Left cardiac atrium (tissue), 4 donors: ENCODE measurements around the gene RIMBP2. TPM values are rescaled to one million over a fixed set of nuclear protein-coding genes. Genes with fewer than 3 reads are reported as not detected.

Experiments used
- ATAC-seq, 2 donors: fragments of 200-7000 bp; cut with Tn5 transposase; one replicate each; pipeline ENCODE4 v1.9.1; 2020; ENCODE audit warnings: mild to moderate bottlenecking in 2 of 2, moderate library complexity in 2 of 2
- DNase-seq: peaks from one replicate; pipeline ENCODE4 v3.0.0-alpha.2; 2020
- intact Hi-C, 2 donors: fragments of 100-400 bp; cut with DNase I; formaldehyde crosslinking; loops; one replicate each; pipeline versions ENCODE4 v1.14.1 to v1.15.1; 2022 to 2023
- total RNA-seq, 2 donors: library from RNA; stranded (reverse); fragmentation: NEBNext Ultra II Directional; extraction: Animal tissue kit (Norgen Biotek cat#: 25700); gene quantifications; one replicate each; pipeline ENCODE4 v1.2.1, GENCODE V29; 2021
- donor health status: DM: no; HTN: yes; CAD: no.
- donor health status: DM: no; HTN: yes; CAD: no; lungs with severe emphysema.
- donor health status: DM: yes; HTN: yes; CAD: no.
- donor health status: Dilated cardiomyopathy.

RIMBP2 gene
- total RNA-seq, 2 donors from 2014 or later, result 0.31 to 0.44 TPM

DNA sequence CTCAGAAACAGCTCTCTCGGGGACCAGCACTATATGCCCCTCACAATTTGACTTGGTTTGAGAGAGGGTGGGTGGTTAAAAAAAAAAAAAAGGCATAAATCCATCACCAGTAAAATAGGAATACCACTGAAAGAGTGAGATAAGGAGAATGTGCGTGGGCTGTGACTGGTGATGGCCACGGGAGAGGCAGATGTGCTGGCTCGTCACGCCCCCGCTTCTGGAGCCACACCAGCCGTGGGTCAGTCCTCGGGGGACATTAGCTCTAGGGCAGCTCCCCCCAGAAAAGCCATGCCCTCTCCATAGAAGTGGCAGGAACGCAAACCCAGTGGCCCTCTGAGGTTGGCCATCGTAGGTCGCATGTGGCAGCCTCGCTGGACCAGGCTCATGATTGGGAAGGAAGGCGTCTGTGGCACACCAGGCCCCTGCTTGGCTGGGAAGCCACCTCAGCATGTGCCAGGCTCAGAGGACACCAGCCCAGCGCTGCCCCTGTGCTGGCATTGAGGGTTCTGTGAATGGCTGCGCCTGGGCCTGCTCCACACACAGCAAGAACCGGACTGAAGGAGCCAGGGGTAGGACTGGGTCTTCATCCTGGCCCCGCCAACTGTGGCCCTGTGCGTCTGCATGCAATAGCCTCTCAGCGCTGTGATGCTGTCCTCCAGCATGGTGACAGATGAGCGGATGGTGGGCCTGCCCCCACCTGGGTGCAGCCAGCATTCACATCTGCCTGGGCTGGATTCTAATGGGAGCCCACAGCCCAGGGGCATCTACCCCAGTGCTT is 267.9 kb downstream of the RIMBP2 start:
- DNase-seq (no peak), ATAC-seq (no peak)
- intact Hi-C loops, result no loop called here

DNA sequence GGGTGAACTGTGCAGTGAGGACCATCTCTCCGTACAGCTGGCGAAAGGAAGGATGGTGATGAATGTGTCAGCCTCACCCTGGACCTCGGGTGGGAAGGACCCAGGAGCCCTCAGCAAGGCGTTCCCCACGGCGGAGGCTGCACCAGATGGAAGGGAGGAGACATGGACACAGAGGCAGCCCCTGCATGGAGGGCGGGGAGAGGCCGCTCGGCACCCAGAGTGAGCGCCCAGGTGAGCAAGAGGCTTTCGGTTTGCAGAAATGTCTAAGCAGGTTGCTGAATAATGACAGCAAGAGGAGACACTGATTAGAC is 268.5 kb downstream of the RIMBP2 start:
- intact Hi-C loops, result no loop called here
- no peak for ATAC-seq
- no peak for DNase-seq

DNA sequence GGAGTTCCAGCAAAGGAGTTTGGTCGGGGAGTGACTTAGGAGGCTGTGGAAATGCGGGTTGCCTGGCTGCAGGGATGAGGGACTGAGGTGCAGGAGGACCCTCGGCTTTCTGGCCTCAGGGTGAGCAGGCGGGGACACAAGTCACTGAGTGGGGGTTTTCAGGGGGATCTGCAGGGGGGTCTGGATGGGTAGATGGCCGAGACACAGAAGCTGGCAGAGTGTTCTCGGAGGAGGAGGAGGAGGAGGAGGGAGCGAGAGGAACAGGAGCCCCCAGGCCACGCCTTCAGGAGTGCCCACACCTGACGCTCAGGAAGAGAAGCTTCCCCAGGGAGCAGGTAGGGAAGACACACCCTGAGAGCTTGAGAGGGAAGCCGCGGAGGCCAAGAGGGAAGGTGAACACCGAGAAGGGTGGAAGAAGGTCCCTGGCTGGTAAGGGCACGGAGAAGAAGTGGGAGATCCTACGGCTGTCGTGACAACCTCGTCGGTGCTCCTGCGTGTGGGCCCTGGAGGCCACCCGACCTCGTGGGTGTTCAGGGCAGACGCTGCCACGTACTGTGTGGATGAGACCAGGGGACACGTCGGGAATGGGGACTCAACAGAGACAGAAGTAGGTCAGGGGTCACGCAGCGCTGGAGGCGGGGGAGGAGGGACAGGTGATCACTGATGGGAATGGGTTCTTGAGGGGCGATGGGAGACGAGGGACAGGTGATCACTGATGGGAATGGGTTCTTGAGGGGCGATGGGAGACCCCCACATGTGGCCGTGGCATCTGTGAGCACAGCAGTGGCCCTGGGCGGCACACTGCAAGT is 269.0 kb downstream of the RIMBP2 start:
- intact Hi-C loops, result no loop called here
- DNase-seq, result no peak
- no peak for ATAC-seq

GRCh38 chr12:130444986-130445385 is 271.1 kb downstream of the RIMBP2 start:
- DNase-seq (no peak), ATAC-seq (no peak)
- intact Hi-C loops, result no loop called here

DNA sequence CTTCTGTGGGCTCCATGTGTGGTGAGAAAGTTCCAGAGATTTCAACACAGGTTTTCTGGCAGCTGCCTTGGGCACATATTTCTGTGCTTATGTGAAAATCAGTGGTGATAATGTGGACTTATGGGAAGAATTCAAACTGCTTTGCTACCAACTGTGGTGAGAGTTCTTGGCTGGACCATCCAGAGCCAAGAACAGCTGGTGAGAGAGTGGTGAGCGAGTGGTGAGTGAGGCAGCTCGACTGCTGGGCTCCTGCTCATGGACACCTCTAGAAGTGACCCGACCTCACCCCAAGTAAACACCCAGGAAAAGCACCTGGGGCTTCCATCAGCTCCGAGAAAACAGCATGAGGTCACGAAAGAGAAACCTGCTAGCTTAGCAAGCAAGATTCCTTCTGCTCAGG is 272.0 kb downstream of the RIMBP2 start:
- DNase-seq (no peak), ATAC-seq (no peak)
- intact Hi-C loops, result no loop called here

- ATAC-seq, result no peak
- no peak for DNase-seq
- intact Hi-C loops, result no loop called here
Observed at GRCh38 chr12:130441771-130442760, 274.0 kb downstream of the RIMBP2 start.

- intact Hi-C loops, result no loop called here
- ATAC-seq (no peak), DNase-seq (no peak)
Observed at GRCh38 chr12:130440411-130441080, 275.6 kb downstream of the RIMBP2 start.

DNA sequence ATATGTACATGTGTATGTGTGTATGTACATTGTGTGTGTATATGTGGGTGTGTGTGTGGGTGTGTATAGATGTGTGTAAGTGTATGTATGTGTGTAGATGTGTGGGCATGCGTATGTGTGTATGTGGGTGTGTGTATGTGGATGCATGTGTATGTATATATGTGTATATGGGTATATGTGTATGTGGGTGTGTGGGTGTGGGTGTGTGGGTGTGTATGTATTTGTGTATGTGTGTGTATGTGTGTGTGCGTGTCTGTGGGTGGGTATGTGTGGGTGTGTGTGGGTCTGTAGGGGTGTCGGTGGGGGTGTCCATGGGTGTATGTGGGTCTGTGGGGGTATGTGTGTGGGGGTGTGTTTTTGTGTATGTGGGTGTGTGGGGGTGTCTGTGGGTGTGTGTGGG is 276.8 kb downstream of the RIMBP2 start:
- DNase-seq (no peak), ATAC-seq (no peak)
- intact Hi-C loops, result no loop called here

DNA sequence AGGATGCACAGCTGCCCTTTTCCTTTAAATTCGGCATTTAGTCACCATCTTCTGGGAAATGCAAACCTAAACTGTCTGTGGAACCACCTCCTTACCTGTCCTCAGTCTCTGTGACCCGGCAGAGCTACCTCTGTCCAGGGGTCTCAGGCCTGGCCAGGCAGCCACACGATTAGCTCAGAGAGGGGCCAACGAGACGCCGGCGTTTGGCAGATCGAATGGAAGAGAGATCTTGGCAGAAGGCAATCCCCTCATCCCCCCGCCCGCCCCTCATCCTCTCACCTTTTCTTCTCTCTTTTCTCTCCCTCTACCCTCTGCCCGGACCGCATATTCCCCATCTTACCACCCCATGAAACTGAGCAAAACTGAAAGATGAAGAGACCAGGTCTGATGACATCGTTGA is 277.4 kb downstream of the RIMBP2 start:
- intact Hi-C loops, result no loop called here
- DNase-seq, result no peak
- ATAC-seq, result no peak

GRCh38 chr12:130438243-130438620 is 277.9 kb downstream of the RIMBP2 start:
- intact Hi-C loops, result no loop called here
- DNase-seq (no peak), ATAC-seq (no peak)

- intact Hi-C loops, result no loop called here
- no peak for ATAC-seq
- DNase-seq, result no peak
Observed at GRCh38 chr12:130437555-130438242, 278.4 kb downstream of the RIMBP2 start.

- no peak for ATAC-seq
- intact Hi-C loops, result no loop called here
- DNase-seq, result no peak
Observed at GRCh38 chr12:130436741-130437501, 279.2 kb downstream of the RIMBP2 start.

GRCh38 chr12:130435826-130436225 is 280.3 kb downstream of the RIMBP2 start:
- ATAC-seq, result no peak
- DNase-seq, result no peak
- intact Hi-C loops, result no loop called here

GRCh38 chr12:130435331-130435730 is 280.8 kb downstream of the RIMBP2 start:
- no peak for DNase-seq
- intact Hi-C loops, result no loop called here
- no peak for ATAC-seq

DNA sequence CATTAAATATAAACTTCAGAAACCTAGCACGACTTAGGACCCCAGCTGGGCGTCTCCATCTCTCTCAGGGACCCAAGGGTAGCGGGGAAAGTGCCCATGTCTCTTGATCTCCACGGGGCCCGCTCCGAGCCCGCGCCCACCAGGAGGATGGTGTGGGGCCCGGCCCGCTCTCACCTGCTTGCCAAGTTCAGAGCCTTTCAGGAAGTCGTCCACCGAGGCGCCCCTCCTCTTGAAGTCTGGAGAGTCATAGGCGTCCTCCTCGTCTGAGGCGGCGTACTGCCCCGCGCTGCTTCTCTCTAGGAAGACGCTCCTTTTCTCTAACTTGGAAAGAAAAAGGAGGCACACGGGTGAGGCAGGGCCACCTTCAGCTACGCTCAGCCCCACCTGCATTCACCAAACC is 281.5 kb downstream of the RIMBP2 start:
- ATAC-seq (no peak), DNase-seq (no peak)
- intact Hi-C loops, result no loop called here

GRCh38 chr12:130433834-130434233 is 282.3 kb downstream of the RIMBP2 start:
- ATAC-seq, result no peak
- DNase-seq, result no peak

DNA sequence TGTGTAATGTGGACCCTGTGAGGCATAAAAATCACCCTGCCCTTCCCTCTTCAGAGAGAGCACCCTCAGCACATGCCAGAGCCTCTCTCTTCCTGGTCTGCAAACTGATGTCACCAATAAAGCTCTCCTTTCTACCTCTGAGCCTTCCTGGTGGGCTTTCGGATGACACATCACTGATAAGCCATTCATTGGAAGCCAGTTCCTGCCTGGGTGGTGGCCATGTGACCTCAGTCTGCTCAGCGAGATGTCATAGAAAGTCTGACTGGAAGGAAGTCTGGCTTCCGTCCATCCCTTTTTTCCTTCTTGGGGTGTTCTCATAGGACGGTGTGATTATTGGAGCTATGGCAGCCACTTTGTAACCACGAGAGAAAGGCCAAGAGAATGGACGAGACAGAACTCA is 282.7 kb downstream of the RIMBP2 start:
- intact Hi-C loops, result no loop called here
- no peak for ATAC-seq
- no peak for DNase-seq

More at GRCh38 chr12:130433834-130434233, 282.3 kb downstream of the RIMBP2 start:
- intact Hi-C loops, result no loop called here

DNA sequence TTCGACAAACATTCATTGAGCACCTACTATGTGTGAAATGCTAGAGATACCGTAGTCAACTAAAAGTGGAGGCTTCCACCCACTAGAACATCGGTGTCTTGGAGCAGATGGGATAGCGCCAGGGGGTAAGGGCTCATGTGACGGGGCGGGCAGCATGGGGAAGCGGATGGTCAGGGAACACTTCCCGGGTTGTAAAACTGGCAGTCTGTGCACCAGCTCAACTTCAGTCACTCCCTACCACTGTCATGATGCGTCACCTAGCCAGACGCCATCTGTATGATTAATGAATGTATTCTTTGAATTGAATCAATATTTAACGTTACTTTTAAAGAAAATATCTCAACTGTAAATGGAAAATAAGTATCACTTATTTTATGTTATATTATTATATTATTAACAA is 284.9 kb downstream of the RIMBP2 start:
- intact Hi-C loops, result no loop called here
- DNase-seq (no peak), ATAC-seq (no peak)
